Neural cell (in vitro differentiated cells): ENCODE data around the gene KIT. TPM values are rescaled to one million over a fixed set of nuclear protein-coding genes. Genes with fewer than 3 reads are reported as not detected.

Experiments used
- H2AFZ ChIP-seq: fragments of 200-600, 300-800 bp; sonication (generic), shearing (Covaris generic); 2 replicates; pipeline ENCODE4 v1.6.0; 2014; ENCODE audit warnings: low read depth, mild to moderate bottlenecking, antibody characterized with exemption, low read length, moderate library complexity
- H3F3A ChIP-seq: fragments of 200-600 bp; shearing (Covaris generic); 2 replicates; pipeline ENCODE4 v1.6.1; 2016; ENCODE audit warnings: mild to moderate bottlenecking, moderate library complexity, mixed read lengths, antibody characterized with exemption, low read length; ENCODE audit not compliant: insufficient read depth, poor library complexity, severe bottlenecking
- H3K27ac ChIP-seq: fragments of 200-600, 300-800 bp; sonication (generic), shearing (Covaris generic); 2 replicates; pipeline ENCODE4 v1.5.1; 2014; ENCODE audit warnings: mild to moderate bottlenecking, low read length, moderate library complexity
- H3K27me3 ChIP-seq: fragments of 300-800, 200-600 bp; sonication (generic), shearing (Covaris generic); 2 replicates; pipeline ENCODE4 v1.6.0; 2014; ENCODE audit warnings: mild to moderate bottlenecking, low read depth, low read length, moderate library complexity; ENCODE audit not compliant: insufficient read depth
- H3K36me3 ChIP-seq: fragments of 300-800, 200-600 bp; sonication (generic), shearing (Covaris generic); 2 replicates; pipeline ENCODE4 v1.5.1; 2014; ENCODE audit warnings: mild to moderate bottlenecking, antibody characterized with exemption, low read length, moderate library complexity; ENCODE audit not compliant: insufficient read depth
- H3K4me2 ChIP-seq: fragments of 300-800, 200-600 bp; sonication (generic), shearing (Covaris generic); 2 replicates; pipeline ENCODE4 v1.6.0; 2014; ENCODE audit warnings: mild to moderate bottlenecking, low read length
- H3K4me3 ChIP-seq: fragments of 300-800, 200-600 bp; sonication (generic), shearing (Covaris generic); 2 replicates; pipeline ENCODE4 v1.5.1; 2014; ENCODE audit warnings: mild to moderate bottlenecking, low read length, moderate library complexity
- H3K79me2 ChIP-seq: fragments of 200-600 bp; shearing (Covaris generic); replicated peaks from 2 replicates; pipeline ENCODE4 v1.6.0; 2014; ENCODE audit warnings: mild to moderate bottlenecking, low read length, moderate library complexity; ENCODE audit not compliant: insufficient read depth
- H3K9ac ChIP-seq: fragments of 300-800, 200-600 bp; sonication (generic), shearing (Covaris generic); 2 replicates; pipeline ENCODE4 v1.6.1; 2016; ENCODE audit warnings: mild to moderate bottlenecking, low read length, mixed read lengths
- H3K9me2 ChIP-seq: fragments of 200-600 bp; shearing (Covaris generic); 2 replicates; pipeline ENCODE4 v1.6.1; 2016; ENCODE audit warnings: mild to moderate bottlenecking, low read length, mixed read lengths; ENCODE audit not compliant: insufficient read depth
- H3K9me3 ChIP-seq: fragments of 200-600, 300-800 bp; sonication (generic), shearing (Covaris generic); 2 replicates; pipeline ENCODE4 v1.6.1; 2016; ENCODE audit warnings: mild to moderate bottlenecking, mixed run types, low read length, moderate library complexity, mixed read lengths
- H4K20me1 ChIP-seq: fragments of 200-600 bp; shearing (Covaris generic); 2 replicates; pipeline ENCODE4 v1.6.1; 2016; ENCODE audit warnings: mild to moderate bottlenecking, mixed run types; ENCODE audit not compliant: insufficient read depth
- CTCF ChIP-seq: fragments of 450-650 bp; IDR thresholded peaks from 2 replicates; pipeline ENCODE4 v1.5.1; 2014; ENCODE audit warnings: antibody characterized with exemption, mild to moderate bottlenecking, moderate library complexity; ENCODE audit not compliant: poor library complexity, severe bottlenecking
- EP300 ChIP-seq: fragments of 450-650 bp; conservative IDR thresholded peaks from 2 replicates; pipeline ENCODE4 v1.6.1; 2014; ENCODE audit warnings: antibody characterized with exemption, mild to moderate bottlenecking, moderate library complexity; ENCODE audit not compliant: poor library complexity, severe bottlenecking
- EZH2 ChIP-seq: fragments of 200-600, 300-800 bp; shearing (Covaris generic), sonication (generic); IDR thresholded peaks from 2 replicates; pipeline ENCODE4 v1.6.1; 2014; ENCODE audit warnings: antibody characterized with exemption, low read length, borderline replicate concordance, mild to moderate bottlenecking; ENCODE audit not compliant: insufficient read depth, poor library complexity, severe bottlenecking
- MXI1 ChIP-seq: fragments of 450-650 bp; conservative IDR thresholded peaks from 2 replicates; pipeline ENCODE4 v1.6.1; 2014; ENCODE audit warnings: antibody characterized with exemption, mild to moderate bottlenecking; ENCODE audit not compliant: poor library complexity, severe bottlenecking
- POLR2AphosphoS5 ChIP-seq: IDR thresholded peaks from 2 replicates; pipeline ENCODE4 v1.6.1; 2012
- RAD21 ChIP-seq: fragments of 450-650 bp; conservative IDR thresholded peaks from 2 replicates; pipeline ENCODE4 v1.6.1; 2014; ENCODE audit warnings: antibody characterized with exemption, mild to moderate bottlenecking, moderate library complexity
- REST ChIP-seq: IDR thresholded peaks from 2 replicates; pipeline ENCODE4 v1.6.1; 2012; ENCODE audit warnings: borderline replicate concordance
- SMC3 ChIP-seq: fragments of 450-650 bp; conservative IDR thresholded peaks from 2 replicates; pipeline ENCODE4 v1.6.1; 2014; ENCODE audit warnings: antibody characterized with exemption, mild to moderate bottlenecking, moderate library complexity; ENCODE audit not compliant: poor library complexity
- TAF1 ChIP-seq: IDR thresholded peaks from 2 replicates; pipeline ENCODE4 v1.6.1; 2012; ENCODE audit warnings: low read depth
- polyA plus RNA-seq: library from polyadenylated mRNA; depleted of rRNA; stranded (reverse); fragments of >200 nt; gene quantifications from 2 replicates; pipeline ENCODE4 v1.2.3, GENCODE V29; 2014

The KIT gene
- polyA plus RNA-seq, 1 donor from 2014 or later, result 0.95 TPM

DNA sequence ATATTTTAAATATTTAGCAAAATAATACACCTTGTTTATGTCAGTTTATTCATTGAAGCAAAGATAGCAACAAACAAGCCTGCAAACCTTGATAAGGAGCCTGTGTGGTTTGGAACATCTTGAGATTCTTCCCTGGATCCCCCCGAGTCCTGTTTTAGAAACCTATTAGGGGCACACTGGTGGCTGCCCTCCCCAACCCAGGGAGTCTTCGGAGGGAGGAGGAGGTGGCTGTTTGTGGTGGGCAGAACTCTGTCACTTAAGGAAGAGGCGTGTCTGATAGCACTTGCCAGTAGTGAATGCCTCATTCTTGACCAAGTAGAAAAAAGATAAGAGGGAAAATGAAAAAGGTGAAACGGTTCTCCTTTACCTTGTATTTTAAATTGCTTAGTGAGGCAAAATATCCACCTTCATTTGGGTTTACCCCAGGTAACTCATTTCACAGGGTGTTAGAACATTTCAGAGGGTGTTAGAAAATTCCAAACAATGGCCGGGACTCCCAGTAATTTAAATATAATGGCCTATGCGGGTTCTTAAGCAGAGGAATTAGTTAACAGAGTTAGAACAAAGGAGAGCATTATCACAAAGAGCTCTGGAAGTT is 10.4 kb downstream of the KIT start:
- Histone ChIP-seq H3K36me3 (no peaks in the 10 kb centered on the region), H3K79me2 (no peaks in the 10 kb centered on the region), H3K27ac (no peak overlapping the region), H3K4me2 (no peak overlapping the region), H3K27me3 (no peaks in the 10 kb centered on the region), H3K4me3 (no peak overlapping the region), H3K9me2 (no peaks in the 10 kb centered on the region), H3F3A (no peaks in the 10 kb centered on the region), H2AFZ (no peak overlapping the region), H4K20me1 (no peaks in the 10 kb centered on the region), H3K9me3 (no peaks in the 10 kb centered on the region), H3K9ac (no peak overlapping the region)
- no peak for TF ChIP-seq REST
- TF ChIP-seq POLR2AphosphoS5, result no peak
- TF ChIP-seq SMC3, result no peak
- no peak for TF ChIP-seq RAD21
- no peak for TF ChIP-seq TAF1
- TF ChIP-seq EZH2, result no peak
- no peak for TF ChIP-seq MXI1
- no peak for TF ChIP-seq CTCF
- TF ChIP-seq EP300, result no peak

DNA sequence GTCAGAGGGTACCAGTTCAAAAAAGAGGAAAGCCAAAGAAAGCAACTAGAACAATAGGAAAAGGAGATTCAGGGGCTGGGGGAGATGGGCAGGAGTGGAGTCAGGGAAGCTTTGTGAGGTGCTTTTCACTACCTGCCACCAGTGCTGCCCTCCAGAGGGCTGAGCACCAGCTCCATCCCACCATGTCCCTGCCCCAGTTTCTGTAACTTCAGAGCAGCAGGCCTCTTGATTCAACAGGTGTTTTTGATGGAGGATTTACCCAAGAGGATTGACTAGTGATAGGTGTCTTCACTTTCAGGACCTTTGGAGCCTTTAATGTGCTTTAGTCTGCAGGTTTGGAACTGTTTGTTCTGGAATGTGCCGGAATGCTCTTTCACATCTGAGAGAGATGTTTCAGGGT is 12.1 kb downstream of the KIT start:
- Histone ChIP-seq H3K9me2 (no peaks in the 10 kb centered on the region), H3K27ac (no peak overlapping the region), H4K20me1 (no peaks in the 10 kb centered on the region), H2AFZ (no peak overlapping the region), H3K79me2 (no peaks in the 10 kb centered on the region), H3K9me3 (no peaks in the 10 kb centered on the region), H3K4me2 (no peak overlapping the region), H3K36me3 (no peaks in the 10 kb centered on the region), H3K27me3 (no peaks in the 10 kb centered on the region), H3K9ac (no peak overlapping the region), H3K4me3 (no peak overlapping the region), H3F3A (no peaks in the 10 kb centered on the region)
- TF ChIP-seq POLR2AphosphoS5 (no peak), MXI1 (no peak), SMC3 (no peak), RAD21 (no peak), REST (no peak), EP300 (no peak), EZH2 (no peak), TAF1 (no peak), CTCF (no peak)
